HG03159 (cell line): ENCODE data around the gene ELP2.
"Not testable (repeated sequence)": the region's sequence is repeated elsewhere in the genome, so short reads cannot be mapped to it uniquely, and the experiment has no call there.

ENCODE experiments used
- ATAC-seq: cut with Tn5 transposase; IDR thresholded peaks from one replicate; pipeline ENCODE4 v1.9.1; 2021; ENCODE audit warnings: mild to moderate bottlenecking, moderate library complexity; ENCODE audit not compliant: unreplicated experiment

Gene ELP2, protein sequence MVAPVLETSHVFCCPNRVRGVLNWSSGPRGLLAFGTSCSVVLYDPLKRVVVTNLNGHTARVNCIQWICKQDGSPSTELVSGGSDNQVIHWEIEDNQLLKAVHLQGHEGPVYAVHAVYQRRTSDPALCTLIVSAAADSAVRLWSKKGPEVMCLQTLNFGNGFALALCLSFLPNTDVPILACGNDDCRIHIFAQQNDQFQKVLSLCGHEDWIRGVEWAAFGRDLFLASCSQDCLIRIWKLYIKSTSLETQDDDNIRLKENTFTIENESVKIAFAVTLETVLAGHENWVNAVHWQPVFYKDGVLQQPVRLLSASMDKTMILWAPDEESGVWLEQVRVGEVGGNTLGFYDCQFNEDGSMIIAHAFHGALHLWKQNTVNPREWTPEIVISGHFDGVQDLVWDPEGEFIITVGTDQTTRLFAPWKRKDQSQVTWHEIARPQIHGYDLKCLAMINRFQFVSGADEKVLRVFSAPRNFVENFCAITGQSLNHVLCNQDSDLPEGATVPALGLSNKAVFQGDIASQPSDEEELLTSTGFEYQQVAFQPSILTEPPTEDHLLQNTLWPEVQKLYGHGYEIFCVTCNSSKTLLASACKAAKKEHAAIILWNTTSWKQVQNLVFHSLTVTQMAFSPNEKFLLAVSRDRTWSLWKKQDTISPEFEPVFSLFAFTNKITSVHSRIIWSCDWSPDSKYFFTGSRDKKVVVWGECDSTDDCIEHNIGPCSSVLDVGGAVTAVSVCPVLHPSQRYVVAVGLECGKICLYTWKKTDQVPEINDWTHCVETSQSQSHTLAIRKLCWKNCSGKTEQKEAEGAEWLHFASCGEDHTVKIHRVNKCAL

DNA sequence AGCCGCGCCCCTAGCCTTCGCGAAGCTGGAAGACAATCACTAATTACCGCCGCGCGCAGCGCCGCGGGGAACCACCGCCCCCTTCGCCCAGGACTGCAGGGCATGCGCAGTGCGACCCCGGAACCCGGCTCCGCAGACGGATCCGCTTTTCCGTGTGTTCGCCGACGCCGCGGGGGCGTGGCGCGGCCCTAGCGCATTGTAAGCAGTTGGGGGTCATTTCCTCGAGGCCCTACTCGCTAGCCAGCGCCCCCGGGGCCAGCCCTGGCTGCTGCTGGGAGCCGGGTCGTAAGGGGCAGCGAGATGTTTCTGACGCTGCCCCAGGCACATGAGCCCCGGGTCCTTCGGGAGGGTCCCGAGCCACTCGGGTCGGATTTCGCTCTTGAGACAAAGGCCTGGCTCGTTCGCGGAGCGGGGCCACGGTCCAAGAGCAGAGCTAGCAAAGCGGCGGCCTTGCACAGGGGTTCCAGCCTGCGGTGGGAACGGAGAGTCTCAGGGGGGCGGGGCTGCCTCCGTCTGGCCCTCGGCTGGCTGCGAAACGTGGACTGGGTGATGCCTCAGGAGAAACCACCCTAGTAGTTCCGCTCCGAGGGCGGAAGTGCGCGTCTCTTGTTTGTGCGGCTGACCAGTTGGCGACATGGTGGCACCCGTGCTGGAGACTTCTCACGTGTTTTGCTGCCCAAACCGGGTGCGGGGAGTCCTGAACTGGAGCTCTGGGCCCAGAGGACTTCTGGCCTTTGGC lies at the start of gene ELP2, which contains the start of gene SLC39A6:
TSS of gene ELP2 (plus strand) at position 600 of the 739 bp plus-strand sequence. CDS start at position 635, 35 bp downstream.
TSS of gene SLC39A6 (minus strand) at position 41 of the 739 bp plus-strand sequence. CDS start 2,333 bp downstream, outside the sequence.
- ATAC-seq: peak; percentile 89

DNA sequence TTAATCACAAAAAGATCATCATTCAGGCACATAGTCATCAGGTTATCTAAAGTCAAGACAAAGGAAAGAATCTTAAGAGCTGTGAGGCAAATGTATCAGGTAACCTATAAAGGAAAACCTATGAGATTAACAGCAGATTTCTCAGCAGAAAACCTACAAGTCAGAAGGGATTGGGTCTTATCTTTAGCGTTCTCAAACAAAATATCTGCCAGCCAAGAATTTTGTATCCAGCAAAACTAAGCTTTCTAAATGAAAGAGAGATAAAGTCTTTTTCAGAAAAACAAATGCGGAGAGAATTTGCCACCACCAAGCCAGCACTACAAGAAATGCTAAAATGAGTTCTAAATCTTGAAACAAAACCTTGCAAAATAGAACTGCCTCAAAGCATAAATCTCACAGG lies 48.6 kb upstream of the ELP2 start:
- ATAC-seq: not testable (repeated sequence)

DNA sequence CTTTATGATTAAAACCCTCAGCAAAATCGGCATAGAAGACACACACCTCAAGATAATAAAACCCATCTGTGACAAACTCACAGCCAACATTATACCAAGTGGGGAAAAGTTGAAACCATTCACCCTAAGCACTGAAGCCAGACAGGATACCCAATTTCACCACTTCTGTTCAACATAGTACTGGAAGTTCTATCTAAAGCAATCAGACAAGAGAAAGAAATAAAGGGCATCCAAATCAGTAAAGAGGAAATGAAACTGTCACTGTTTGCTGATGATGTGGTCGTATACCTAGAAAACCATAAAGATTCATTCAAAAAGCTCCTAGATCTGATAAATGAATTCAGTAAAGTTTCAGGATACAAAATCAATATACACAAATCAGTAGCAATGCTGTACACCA lies 46.0 kb upstream of the ELP2 start:
- ATAC-seq: no peak

DNA sequence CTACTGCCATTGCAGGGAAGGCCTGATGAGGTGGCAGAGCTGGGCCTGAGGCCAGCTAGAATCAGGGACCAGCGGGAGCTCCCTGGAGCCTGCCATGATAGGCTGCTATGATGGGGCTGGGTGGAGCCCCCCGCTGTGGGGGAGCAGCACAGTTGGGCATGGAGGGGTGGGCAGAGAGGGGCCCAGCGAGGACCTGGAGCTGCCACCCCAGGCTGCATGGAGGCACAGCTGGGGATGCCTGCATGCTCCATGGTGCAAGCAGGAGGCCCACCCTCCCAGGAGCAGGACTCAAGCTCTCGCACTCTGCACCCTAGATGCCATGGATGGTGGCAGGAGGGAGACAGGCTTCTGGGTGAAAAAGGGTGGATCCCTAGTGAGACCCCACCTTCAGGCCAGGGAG lies 44.5 kb upstream of the ELP2 start:
- no peak for ATAC-seq

DNA sequence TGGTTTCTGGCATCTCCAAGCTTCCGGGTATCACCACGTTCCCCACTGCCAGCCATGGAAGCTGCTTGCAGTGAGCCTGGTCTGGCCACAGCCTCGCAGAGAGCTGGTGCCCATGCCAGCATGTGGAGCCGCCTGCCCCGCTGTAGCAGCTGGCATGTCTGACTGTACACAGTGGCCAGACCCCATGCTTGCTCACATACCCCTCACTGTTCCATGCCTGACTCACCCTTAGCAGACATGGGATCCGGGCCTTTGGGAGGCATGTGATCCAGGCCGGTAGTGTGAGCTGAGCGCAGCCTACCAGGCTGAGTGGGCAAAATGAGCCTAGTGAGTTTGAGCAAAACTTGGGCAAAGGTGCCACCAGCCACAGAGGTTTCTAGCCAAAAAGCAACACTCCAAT lies 43.5 kb upstream of the ELP2 start:
- ATAC-seq: no peak

DNA sequence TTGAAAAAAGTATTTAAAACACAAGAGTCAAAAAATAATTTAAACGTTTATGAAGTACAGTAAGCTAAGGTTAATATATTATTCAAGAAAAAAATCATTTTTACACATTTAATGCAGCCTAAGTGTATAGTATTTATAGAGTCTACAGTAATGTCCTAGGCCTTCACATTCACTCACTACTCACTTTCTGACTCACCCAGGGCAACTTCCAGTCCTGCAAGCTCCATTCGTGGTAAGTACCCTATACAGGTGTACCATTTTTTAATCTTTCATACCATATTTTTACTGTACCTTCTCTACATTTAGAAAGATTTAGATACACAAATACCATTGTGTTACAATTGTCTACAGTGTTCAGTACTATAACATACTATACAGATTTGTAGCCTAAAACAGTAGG lies 41.4 kb upstream of the ELP2 start:
- no peak for ATAC-seq

DNA sequence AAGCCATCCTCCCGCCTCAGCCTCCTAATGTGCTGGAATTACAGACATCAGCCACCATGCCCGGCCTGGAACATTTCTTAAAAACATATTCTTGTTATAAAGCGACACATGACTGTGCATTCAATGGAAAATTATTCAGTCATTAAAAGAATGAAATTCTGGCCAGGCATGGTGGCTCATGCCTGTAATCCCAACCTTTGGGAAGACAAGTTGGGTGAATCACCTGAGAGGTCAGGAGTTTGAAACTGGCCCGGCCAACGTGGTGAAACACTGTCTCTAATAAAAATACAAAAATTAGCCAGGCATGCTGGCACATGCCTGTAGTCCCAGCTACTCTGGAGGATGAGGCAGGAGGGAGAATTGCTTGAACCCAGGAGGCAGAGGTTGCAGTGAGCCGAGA lies 40.7 kb upstream of the ELP2 start:
- no peak for ATAC-seq

DNA sequence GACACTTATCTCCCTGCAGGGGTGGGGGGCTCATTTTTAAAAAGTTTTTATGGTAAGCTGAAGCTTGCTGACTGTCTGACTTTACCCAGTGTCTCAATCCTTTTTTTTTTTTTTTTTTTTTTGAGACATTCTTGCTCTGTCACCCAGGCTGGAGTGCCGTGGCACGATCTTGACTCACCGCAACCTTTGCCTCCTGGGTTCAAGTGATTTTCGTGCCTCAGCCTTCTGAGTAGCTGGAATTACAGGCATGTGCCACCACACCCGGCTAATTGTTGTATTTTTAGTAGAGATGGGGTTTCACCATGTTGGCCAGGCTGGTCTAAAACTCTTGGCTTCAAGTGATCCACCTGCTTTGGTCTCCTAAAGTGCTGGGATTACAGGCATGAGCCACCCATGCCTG lies 37.6 kb upstream of the ELP2 start:
- not testable (repeated sequence) for ATAC-seq

DNA sequence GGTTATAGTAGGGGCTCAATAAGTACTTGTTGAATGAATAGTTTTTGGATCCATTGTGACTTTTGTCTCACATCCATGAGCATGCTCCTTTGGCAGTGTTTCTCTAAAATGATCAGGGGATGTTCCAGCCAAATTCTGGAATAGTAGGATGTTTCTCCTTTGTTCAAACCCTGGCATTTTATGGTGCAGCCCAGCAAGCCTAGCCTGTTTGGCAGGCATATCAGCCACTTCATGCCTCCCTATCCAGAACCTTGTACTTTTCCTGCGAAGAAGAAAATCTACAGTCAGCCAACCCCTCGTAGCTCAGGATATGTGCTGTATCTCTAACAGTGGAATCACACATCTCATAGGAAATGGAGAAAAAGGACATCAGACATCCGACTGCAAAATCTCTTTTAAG lies 35.3 kb upstream of the ELP2 start:
- no peak for ATAC-seq

DNA sequence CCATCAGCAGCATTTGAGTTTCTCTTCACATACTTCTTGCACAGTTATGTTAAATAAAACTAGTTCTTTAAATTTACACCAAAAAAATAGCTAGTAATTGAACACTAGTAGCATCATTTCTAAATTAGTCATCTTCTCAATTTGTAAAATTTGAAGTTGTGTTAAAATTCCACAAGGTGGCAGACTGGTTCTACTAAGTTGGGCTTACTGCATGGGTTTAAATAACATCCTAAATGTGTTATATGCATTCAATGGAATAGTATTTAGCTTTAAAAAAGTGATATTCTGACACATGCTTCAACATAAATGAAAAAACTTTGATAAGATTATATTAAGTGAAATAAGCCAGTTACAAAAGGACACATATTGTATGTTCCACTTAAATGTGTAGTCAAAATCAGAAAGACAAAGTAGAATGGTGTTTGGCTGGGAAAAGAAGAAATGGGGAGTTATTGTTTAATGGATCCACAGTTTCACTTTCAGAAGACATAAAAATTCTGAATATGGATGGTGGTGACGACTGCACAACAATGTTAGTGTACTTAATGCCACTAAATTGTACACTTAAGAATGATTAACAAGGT lies 33.7 kb upstream of the ELP2 start:
- no peak for ATAC-seq

DNA sequence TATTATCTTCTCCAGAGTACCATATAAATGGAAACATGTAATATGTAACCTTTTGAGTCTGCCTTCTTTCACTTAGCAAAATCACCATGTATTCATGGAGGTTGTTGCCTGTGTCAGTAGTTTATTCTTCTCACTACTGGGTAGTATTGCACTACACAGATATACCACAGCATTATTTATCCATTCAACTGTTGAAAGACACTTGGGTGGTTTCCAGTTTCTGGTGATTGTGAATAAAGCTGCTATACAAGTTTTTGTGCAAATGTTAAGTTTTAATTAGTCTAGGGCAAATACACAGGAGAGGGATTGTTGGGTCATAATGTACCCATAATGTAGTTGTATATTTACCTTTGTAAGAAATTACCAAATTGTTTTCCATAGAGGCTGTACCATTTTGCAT lies 32.7 kb upstream of the ELP2 start:
- ATAC-seq: no peak

DNA sequence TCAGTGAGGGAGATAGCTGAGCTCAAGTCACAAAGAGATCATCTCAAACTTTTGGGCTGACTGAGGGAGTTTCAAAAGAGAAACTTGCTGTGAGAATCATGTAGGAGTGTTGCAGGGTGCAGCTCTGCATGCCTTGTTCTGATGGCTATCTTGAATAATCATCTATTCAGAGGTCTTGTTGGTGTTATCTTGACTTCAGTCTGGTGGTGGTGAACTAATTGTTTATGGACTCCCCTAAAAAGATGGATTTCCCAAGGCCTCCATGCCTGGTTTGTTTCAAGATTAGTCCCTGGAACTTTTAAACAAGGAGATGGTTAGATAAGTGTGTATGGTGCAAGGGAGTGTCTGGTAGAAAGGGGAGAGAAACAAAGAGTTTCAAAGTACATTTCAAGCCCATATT lies 30.4 kb upstream of the ELP2 start:
- ATAC-seq: no peak

DNA sequence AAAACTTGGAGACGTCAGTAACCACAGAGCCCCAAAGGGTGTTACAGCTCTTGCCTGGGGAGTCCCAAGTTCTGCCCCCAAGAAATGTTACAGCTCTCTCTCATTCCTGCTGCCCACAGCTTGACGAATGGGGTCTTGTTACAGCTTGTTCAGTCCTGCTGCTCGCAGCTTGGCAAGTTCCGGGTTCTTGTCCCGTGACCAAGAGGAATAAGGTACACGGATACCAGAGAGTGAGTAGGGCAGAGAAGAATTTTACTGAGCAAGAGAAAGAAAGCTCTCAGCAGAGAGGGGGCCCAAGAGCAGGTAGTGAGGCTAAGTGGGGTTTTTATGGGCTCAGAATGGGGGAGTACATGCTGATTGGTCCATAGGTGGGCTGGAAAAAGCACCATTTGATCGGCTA lies 27.8 kb upstream of the ELP2 start:
- ATAC-seq: no peak

DNA sequence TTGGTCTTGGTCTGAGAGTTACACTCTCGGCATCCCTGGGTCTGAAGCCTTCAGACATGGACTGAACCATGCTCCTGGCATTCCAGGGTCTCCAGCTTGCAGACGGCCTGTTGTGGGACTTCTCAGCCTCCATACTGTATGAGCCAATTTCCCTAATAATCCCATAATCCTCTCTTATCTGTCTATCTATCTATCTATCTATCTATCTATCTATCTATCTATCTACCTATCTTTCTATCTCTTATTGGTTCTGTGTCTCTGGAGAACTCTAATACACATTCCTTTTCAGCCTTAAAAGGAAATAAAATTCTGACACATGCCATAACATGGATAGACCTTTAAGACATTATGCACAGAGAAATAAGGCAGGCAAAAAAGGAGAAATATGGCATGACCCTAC lies 24.9 kb upstream of the ELP2 start:
- no peak for ATAC-seq

DNA sequence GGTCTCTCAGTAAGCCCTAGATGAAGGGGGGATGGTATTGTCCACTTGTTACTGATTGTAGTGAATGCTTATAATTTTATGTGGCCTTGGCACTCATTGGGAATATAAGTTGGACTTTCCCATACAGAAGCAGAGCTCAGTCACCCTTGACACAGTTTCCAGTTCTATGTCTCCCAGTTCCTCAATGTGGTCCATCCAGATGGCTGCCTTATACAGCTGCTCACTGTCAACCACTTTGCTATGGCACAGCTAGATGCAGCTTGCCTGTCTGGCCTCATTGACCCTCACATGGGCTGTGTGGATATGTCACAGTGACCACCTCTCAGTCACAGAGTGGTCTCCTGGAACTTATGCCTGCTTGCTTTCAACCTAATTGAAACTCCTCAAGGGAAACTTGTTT lies 22.2 kb upstream of the ELP2 start:
- ATAC-seq: no peak

DNA sequence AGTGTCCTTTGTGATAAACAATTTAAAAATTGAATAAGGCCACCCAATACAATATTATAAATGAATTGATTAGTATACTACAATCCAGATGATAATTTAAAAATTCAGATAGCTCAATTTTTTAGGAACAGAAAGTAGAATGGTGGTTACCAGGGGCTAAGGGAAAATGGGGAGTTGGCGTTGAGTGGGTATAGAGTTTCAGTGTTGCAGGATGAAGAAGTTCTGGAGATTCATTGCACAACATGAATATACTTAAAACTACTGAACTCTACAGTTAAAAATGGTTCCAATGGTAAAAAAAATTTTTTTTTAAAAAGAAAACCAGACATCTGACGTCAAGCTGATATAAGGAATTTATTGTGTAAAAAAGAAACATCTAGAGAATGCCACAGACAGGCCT lies 21.5 kb upstream of the ELP2 start:
- no peak for ATAC-seq

DNA sequence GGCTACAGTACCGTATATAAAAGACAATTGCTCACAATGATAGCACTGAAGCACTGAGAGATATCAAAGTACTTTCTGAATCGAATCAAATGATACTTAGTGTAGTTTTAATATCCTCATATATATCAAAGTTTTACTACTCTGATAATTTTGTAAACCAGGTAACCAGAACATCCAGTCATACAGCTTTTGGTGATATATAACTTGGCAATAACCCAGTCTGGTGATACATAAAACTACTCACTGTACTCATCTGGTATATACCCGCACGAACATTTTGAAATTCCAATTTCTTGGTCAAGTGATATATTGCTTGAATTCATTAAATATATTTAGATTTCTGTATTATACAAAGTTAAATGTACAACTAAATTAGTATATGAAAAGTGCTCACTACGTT lies 21.1 kb upstream of the ELP2 start:
- ATAC-seq: no peak

DNA sequence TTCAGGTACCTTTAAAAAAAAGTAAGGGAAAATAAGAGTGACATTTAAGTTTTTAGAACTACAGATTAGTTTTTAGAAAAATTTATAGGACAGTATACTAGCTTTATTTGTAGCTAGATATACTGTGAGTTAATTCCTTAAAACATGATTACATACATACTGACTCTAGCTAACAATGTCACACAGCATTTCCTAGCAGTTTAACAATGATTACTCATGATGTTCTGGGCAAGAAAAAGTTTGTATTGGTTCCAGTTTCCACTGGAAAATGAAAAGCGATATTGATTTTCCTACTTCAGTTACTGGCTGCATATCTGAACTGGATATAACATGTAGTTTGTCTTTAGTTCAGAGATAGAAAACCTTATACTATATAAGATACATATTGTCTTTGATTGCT lies 20.0 kb upstream of the ELP2 start:
- no peak for ATAC-seq

DNA sequence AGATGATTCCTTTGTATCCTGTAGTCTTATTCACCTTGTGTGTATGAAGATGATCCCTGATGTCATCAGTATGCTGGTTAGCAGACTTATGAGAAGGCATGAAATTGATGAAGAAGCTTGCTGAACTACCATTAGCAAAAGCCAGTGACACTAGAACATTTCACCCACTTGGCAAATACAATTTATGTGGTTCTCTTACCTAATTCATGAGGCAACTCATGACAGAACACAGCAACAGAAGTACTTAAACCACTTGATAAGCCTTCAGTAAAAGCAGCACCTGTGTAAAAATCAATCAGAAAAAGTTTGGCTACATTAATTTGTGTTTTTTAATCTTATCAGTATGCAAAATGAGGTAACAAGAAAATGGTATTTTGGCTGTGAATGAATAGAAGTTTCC lies 17.4 kb upstream of the ELP2 start:
- ATAC-seq: no peak

DNA sequence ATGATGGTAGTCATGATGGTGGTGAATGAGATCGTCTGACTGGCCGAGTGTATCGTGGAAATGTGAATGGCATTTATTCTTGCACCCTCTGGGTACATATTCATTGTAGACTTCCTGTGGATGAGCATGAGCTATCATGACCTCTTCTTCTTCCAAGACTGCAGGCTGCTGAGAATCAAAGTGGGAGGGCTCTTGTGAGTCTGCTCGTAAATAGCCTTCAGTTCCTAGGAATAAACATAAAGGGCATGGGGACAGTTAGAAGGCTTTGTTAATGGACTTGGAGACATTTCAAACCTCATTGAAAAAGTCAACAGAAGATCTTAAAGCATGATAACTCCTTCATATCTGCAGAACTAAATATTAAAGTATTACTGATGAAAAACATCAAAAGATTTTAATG lies 15.4 kb upstream of the ELP2 start:
- ATAC-seq: no peak

DNA sequence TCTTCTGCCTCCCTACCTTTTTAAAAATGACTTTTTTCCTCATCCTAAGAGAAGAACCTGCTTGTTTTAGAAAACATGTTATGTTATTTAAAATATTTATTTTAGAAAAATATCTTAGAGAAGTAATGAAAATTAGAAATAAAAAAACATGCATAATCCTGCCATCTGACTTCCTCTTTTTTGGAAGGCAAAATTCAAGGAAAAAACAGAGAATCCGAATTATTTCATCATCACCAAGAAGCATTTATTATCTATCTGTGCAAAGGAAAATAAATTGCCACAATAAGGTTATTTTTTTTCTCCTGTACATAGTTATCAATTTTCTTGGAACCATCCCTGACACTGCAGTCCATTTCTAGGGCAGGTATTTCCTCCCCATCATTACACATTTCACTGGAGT lies 15.0 kb upstream of the ELP2 start:
- no peak for ATAC-seq
